IMR-90 (cell line): ENCODE data around the gene ZNF785.

Experiments used
- CEBPB ChIP-seq: IDR thresholded peaks from 2 replicates; pipeline ENCODE4 v1.6.1; 2012; ENCODE audit warnings: low read depth, low read length, improper control_type of control experiment
- TF ChIP-seq, protein P1 (sequence below): conservative IDR thresholded peaks from 2 replicates; pipeline ENCODE4 v1.5.1; 2012; ENCODE audit warnings: mild to moderate bottlenecking, low read depth, low read length, improper control_type of control experiment

DNA sequence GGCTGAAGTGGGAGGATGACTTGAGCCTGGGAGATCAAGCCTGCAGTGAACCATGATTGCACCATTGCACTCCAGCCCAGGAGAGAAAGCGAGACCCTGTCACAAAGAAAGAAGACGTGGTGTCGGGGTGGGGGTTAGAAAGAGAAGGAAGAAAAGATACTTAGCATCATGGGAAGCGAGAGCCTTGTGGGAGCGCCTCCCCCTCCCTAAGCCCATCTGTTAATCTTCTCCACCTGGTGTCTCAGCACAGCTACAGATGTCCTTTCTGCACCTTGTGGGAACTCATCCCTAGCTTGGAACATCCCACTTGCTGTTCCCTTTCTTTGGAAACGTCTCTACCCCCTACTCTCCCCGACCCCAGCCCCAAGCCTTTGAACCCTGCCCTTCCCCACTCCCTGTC, 20.0 kb downstream of the ZNF785 start:
- TF ChIP-seq, protein P1, sequence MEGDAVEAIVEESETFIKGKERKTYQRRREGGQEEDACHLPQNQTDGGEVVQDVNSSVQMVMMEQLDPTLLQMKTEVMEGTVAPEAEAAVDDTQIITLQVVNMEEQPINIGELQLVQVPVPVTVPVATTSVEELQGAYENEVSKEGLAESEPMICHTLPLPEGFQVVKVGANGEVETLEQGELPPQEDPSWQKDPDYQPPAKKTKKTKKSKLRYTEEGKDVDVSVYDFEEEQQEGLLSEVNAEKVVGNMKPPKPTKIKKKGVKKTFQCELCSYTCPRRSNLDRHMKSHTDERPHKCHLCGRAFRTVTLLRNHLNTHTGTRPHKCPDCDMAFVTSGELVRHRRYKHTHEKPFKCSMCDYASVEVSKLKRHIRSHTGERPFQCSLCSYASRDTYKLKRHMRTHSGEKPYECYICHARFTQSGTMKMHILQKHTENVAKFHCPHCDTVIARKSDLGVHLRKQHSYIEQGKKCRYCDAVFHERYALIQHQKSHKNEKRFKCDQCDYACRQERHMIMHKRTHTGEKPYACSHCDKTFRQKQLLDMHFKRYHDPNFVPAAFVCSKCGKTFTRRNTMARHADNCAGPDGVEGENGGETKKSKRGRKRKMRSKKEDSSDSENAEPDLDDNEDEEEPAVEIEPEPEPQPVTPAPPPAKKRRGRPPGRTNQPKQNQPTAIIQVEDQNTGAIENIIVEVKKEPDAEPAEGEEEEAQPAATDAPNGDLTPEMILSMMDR = no peak
- no peak for TF ChIP-seq CEBPB
